GM18517 (cell line): ENCODE data around the gene NPPB.

ENCODE experiments used
- ATAC-seq: cut with Tn5 transposase; IDR thresholded peaks from one replicate; pipeline ENCODE4 v1.9.1; 2021; ENCODE audit warnings: mild to moderate bottlenecking, moderate library complexity; ENCODE audit not compliant: unreplicated experiment

The NPPB gene

GRCh38 chr1:11836955-11837766 lies 21.6 kb downstream of the NPPB start:
- no peak for ATAC-seq

- no peak for ATAC-seq
These were observed 23.1 kb downstream of the NPPB start for GRCh38 chr1:11835441-11836225.

GRCh38 chr1:11833900-11834299 lies 24.8 kb downstream of the NPPB start:
- ATAC-seq: no peak

GRCh38 chr1:11833497-11833896 lies 25.2 kb downstream of the NPPB start:
- no peak for ATAC-seq

- no peak for ATAC-seq
These were observed 26.6 kb downstream of the NPPB start for GRCh38 chr1:11831945-11832725.

GRCh38 chr1:11828511-11828910 lies 30.2 kb downstream of the NPPB start:
- ATAC-seq: no peak

GRCh38 chr1:11826946-11827345 lies 31.8 kb downstream of the NPPB start:
- no peak for ATAC-seq

- no peak for ATAC-seq
These were observed 33.6 kb downstream of the NPPB start for GRCh38 chr1:11825131-11825530.

GRCh38 chr1:11823366-11824137 lies 35.2 kb downstream of the NPPB start:
- ATAC-seq: no peak

- ATAC-seq: no peak
These were observed 36.7 kb downstream of the NPPB start for GRCh38 chr1:11822091-11822490.

- no peak for ATAC-seq
These were observed 41.6 kb downstream of the NPPB start for GRCh38 chr1:11817192-11817591.

GRCh38 chr1:11813021-11813420 lies 45.7 kb downstream of the NPPB start:
- ATAC-seq: no peak
